ENCODE data around the gene IPO13. TPM values are rescaled to one million over a fixed set of nuclear protein-coding genes. Genes with fewer than 3 reads are reported as not detected.
A peak's percentile ranks its signal among the peaks of the same experiment; 100 is the strongest.

Gene IPO13
- total RNA-seq, 1 donor = 20.8 TPM

- no peak for TF ChIP-seq CTCF (IDR thresholded peaks at IDR 0.05; ENCODE audit: insufficient read depth, low read length)
- DNase-seq (ENCODE audit: low read depth) = no peak
- no peak overlapping the region for H3K4me3 ChIP-seq (ENCODE audit: low read depth, low read length)
Measured at GRCh38 chr1:43904660-43905551, 41.8 kb upstream of the IPO13 start.

- TF ChIP-seq CTCF (IDR thresholded peaks at IDR 0.05; ENCODE audit: insufficient read depth, low read length) = no peak
- no peak overlapping the region for H3K4me3 ChIP-seq (ENCODE audit: low read depth, low read length)
- DNase-seq (ENCODE audit: low read depth) = no peak
Measured at GRCh38 chr1:43908226-43908625, 38.5 kb upstream of the IPO13 start.

GRCh38 chr1:43908858-43909257 lies 37.9 kb upstream of the IPO13 start:
- DNase-seq (ENCODE audit: low read depth) = no peak
- no peak for TF ChIP-seq CTCF (IDR thresholded peaks at IDR 0.05; ENCODE audit: insufficient read depth, low read length)

GRCh38 chr1:43910343-43910742 lies 36.4 kb upstream of the IPO13 start:
- DNase-seq (ENCODE audit: low read depth) = no peak
- no peak overlapping the region for H3K4me3 ChIP-seq (ENCODE audit: low read depth, low read length)
- no peak for TF ChIP-seq CTCF (IDR thresholded peaks at IDR 0.05; ENCODE audit: insufficient read depth, low read length)

More at GRCh38 chr1:43908858-43909257, 37.9 kb upstream of the IPO13 start:
- H3K4me3 ChIP-seq (ENCODE audit: low read depth, low read length) = no peak overlapping the region

DNA sequence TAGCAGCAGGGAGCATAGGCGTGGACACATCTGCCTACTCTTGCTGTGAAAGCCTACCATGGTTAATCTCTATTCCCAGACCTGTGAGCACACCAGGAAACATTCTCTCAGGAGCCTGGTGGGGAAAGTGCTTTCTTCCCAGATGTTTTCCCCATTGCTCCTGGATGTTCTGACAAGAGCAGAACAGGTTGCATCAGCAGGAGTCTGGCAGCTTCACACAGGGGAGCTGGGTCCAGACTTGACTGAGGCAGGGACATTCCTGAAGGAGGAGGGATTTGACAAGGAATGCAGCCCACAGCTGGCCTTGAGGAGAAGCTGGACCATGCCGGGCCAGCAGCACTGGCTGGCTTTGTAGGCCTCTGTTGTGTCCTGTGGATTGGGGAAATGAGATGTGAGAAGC lies 34.1 kb upstream of the IPO13 start:
- no peak for TF ChIP-seq CTCF (IDR thresholded peaks at IDR 0.05; ENCODE audit: insufficient read depth, low read length)
- DNase-seq (ENCODE audit: low read depth) = peak; percentile 87
- no peak overlapping the region for H3K4me3 ChIP-seq (ENCODE audit: low read depth, low read length)

DNA sequence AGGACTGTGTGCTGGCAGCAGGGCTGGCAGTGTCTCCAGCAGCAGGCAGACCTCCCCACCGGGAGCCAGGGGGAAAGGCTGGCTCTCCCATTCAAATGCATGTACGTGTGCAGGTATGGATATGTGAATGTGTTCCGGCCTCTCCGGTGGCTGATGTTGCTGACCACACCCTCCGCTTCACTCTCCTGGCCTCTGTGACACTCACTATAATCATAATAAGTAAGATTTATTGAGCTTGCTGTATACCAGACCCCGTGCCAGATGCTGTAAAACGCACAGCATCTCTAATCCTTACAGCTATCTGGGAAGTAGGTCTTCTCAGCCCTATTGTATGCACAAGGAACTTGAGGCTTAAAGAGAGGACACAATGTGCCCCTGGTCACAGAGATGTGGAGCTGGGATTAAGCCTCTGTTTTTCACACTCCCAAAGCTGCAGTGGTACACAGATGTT lies 33.7 kb upstream of the IPO13 start:
- no peak overlapping the region for H3K4me3 ChIP-seq (ENCODE audit: low read depth, low read length)
- TF ChIP-seq CTCF (IDR thresholded peaks at IDR 0.05; ENCODE audit: insufficient read depth, low read length) = no peak
- DNase-seq (ENCODE audit: low read depth) = no peak
